NCI-H345 (cell line): Measurements from ENCODE around the gene YARS1.

Source experiments
- DNase-seq: peaks from one replicate; lab custom pipeline; 2025; lab: John Stamatoyannopoulos, UW

YARS1 gene

GRCh38 chr1:32765570-32766327 lies 51.4 kb downstream of the YARS1 start:
- peak; percentile 67 for DNase-seq

GRCh38 chr1:32764826-32765569 lies 52.2 kb downstream of the YARS1 start:
- peak; percentile 67 for DNase-seq

DNA sequence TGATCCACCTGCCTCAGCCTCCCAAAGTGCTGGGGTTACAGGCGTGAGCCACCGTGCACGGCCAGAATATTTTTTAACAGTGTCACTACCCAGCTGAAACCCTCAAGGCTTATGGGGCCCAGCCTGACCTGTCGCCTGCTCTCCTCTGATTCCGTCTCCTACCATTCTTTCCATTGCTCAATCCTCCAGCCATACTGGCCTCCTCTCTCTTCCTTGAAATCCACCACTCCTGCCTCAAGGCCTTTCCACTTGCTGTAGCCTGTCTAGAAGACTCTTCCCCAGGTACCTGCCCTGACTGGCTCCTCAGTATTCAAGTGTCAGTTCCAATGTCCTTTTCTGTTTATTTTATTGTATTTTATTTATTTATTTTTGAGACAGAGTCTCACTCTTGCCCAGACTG lies 53.9 kb downstream of the YARS1 start:
- no peak for DNase-seq

- DNase-seq, result no peak
Measured at GRCh38 chr1:32761936-32762335, 55.2 kb downstream of the YARS1 start.

DNA sequence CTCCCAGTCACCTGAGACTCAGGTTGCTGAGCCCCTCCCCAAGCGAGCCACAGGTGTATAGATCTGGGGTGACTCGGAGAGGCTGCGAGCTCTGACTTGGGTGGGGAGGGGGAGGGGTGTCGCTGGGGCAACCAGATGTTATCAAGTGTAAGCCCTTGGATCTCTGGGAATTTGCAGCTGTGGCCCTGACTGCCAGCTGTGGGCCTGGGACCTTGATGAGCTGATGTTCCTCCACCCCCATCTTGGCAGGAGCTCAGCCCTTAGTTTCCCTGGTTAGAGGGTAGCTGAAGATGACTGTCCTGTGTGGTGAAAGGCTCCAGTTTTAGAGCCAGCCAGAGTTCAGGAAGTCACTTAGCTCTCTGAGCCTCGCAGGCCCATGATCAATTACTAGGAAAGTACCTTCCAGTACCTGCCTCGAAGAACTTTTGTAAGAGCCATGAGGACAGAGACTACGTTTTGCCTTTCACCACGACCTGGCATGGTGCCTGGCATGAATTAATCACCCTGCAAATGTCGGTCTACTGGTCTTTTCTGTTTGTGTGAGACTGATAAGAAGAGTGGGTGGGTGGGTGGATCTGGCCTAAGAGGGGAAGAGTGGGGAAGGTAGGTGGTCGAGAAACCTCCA lies 55.8 kb downstream of the YARS1 start:
- DNase-seq, result peak; percentile 27

GRCh38 chr1:32759997-32760623 lies 57.0 kb downstream of the YARS1 start:
- DNase-seq, result no peak

DNA sequence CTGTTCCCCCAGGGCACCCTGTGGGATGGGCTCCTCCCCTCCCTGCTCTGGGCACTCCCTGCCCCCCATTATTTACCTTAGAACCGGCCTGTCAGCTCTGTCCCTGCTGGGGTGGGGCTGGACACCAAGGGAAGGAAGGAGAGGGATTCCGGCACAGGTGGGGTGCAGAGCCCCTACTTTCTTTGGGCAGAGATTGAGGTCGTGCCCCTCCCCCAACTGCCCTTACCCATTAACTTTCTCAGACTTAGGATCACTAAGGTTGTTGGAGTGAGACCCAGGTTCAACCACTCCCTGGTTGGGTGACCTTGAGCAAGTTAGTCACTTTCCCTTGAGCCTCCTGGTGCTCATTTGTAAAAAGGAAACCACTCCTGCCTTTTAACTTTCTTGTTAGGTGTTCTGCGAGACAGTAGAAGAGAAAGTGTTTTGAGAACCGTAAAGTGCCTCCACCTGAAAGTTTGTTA lies 57.6 kb downstream of the YARS1 start:
- no peak for DNase-seq

- DNase-seq, result no peak
Measured at GRCh38 chr1:32758795-32759430, 58.2 kb downstream of the YARS1 start.

GRCh38 chr1:32758177-32758794 lies 58.9 kb downstream of the YARS1 start:
- DNase-seq, result no peak

- DNase-seq, result no peak
Measured at GRCh38 chr1:32757213-32757895, 59.8 kb downstream of the YARS1 start.

DNA sequence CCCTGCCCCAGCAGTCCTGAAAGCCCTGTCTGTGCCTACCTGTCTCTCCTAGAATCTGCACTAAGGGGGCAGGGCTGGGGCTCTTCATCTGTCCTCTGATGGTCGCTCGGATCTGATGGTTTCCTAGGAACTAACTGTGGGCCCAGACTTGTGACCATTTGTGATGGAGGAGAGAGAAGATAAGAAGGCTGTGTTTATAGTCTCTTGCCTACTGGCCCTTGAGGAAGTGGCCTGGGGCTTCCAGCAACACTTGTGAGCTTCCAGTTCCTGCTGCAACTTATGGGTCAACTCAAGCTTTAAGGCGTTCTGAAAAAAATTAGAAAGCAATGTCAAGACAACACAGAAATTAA lies 61.4 kb downstream of the YARS1 start:
- DNase-seq, result no peak

DNA sequence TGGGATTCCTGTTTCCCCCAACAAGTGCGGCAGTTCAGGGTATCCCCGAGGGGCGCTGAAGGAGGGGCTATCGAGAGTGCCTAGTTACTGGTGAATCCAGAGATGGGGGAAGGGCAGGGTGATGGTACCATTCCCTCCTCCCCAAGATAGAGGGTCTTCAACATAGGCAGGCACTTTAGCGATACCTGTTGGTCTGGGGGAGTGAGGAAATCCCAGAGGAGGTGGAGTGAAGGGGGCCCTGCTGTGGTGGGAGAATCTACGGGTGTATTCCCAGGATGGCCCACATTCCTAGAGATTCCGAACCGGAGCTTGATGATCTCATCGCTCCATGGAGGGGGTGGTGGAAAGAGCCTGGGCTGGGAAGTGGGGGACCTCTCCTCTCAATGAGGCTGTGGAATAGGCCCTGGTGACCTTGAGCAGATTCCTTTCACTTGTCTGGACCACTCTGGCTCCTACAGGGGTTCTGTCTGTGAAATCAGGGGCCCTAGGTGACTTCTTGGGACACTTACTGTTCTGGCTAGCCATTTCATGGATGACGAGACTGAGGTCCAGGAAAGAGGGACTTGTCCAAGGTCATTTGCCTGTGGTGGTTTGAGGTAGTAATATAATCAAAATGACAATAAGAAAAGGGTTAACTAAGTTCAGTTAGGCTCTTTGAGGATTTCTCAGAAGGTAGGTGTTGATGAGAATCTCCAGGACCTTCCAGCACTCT lies 61.9 kb downstream of the YARS1 start:
- no peak for DNase-seq

DNA sequence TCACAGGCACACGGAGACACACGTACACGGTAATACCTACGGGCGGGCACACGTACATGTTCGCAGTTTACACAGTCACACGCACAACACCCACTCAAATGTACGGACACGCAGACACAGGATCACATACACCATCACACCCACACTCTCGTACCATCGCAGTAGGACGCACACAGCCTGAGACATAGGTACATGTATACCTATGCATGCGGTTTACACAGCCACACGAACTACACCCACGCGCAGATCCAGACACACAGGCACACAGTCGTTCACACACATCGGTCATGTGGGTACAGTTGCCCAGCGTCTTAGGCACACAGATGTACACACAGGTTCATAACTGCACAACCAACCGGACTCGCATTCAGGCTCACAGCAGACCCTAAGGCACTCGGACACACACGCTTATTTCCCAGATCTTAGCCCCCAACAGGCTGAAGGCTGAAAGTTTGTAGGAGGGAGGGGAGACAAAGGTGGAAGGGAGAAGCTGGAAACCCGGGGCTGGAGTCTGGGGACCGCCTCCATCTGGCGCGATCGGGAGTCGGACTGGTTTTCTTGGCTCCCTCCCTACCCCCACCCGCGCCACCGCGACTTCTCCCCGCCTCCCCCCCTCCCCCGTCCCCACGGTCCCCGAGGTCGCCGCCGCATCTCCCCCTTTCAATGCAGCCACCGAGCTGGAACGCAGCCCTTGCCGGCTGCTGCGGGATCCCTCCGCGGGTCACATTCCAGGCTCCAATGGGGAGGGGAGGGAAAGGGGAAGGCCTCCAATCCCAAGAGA lies 62.7 kb downstream of the YARS1 start:
- DNase-seq, result peak; percentile 33

DNA sequence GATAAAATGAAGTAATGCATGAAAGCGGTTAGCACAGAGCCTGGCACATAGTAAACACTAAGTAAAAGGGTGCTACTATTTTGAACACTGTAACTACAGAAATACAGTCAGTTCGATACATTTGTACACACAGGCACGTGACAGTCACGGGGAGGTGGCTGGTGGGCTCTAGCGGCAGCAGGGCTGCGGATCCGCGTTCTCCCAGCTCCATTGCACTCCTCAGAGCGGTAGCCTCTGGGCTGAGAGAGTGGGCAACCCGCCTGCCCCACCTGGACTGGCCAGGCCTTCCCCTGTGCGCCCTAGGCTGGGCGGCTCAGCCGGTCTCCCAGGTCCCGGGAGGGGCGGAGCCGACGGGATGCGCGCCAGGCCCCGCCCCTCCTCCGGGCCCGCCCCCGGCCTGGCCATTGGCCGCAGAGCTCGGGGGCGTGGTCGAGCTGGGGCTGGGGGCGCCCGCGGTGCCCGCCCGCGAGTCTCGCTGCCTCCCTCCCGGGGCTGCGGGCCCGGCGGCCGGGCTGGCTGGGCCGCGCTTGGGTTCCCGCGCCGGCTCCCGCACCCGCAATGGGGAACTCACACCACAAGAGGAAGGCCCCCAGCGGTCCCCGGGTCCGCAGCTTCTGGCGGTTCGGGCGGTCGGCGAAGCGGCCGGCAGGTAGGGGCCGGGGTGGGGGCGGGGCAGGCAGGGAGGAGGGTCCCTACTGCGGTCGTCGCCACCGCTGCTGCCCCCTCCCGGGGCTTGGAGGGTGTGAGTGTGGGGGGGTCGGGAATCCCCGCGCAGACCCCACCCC lies 63.4 kb downstream of the YARS1 start:
- peak; percentile 90 for DNase-seq

- no peak for DNase-seq
Measured at GRCh38 chr1:32749771-32750170, 67.4 kb downstream of the YARS1 start.

DNA sequence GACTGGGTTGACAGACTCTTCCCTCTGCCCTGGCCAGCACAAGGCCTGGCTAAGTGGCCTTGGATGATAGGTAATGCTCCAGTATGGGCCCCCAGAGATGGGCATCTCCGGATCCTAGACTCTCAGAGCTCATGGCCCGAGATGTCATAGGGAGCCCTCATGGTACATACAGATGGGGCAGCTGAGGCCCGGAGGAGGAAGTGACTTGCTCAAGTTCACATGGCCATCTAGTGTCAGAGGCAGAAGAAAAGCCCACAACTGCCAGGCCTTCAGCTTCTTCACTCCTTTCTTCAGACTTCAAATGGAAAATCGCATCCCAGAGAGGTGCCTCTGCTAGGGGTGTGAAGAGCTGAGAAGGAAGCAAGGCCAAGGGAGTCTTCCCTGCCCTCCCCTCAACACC lies 67.8 kb downstream of the YARS1 start:
- DNase-seq, result no peak

GRCh38 chr1:32748926-32749325 lies 68.2 kb downstream of the YARS1 start:
- no peak for DNase-seq

- no peak for DNase-seq
Measured at GRCh38 chr1:32748348-32748747, 68.8 kb downstream of the YARS1 start.

DNA sequence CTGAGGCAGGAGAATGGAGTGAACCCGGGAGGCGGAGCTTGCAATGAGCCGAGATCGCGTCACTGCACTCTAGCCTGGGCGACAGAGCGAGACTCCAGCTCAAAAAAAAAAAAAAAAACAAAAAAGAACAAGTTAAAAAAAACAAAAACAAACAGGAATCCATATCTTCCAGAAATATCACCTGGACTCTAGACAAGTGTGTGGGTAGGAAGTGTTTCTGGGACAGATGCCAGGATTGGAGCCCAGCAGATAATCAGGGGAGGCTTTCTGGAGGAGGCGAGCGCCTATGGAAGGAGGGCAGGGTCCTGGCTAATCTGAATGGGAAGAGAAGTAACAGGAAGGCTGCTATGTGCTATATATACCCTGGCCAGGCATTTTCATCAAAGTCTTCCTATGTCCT lies 71.0 kb downstream of the YARS1 start:
- no peak for DNase-seq
